Measurements from ENCODE around the gene ATP8A1. TPM values are rescaled to one million over a fixed set of nuclear protein-coding genes. Genes with fewer than 3 reads are reported as not detected.

The ATP8A1 gene
- total RNA-seq: 1.3 and 7.0 TPM in 2 replicates

DNA sequence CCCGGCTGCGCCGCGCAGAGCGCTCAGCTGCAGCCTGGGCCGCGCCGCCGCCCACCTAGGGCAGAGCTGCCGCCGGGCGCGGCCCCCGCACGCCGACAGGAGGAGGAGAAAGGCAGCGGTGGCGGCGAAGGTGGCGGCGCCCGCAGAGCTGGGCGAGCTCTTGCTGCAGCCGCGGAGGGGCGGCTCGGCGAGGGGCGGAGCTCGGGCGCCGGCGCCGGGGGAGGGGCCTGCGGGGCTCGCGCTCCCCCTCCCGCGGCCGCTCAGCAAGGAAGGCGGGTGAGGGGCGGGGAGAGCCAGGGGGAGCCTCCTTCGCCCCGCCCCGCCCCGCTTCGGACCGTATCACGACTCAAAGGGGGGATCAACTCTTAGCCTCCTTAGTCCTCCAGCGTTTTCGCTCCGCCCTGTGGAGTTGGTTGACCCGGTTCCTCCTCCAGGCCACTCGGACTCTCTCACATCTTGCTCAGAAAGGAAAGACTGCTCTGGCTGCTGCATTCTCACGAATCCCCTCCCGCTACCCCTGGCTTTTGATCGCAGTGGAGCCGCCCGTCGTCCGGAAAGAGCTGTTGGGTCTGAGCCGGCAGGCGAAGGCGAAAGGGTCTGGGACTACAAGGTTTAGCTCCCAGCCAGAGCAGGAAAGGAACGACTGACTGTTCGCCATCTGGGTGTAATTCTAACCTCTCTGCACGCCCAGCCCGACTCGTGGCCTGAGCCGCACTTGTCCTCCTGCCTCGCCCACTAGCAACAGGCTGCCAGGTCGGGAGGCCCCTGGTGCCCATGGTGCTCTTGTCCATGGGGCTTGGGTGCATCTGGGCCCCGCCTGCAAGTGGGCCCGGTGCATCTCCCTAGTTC is at the start of gene ATP8A1:
Gene ATP8A1, minus strand, starts transcription at position 162 of the 849 bp plus-strand sequence. CDS start 232 bp downstream, outside the sequence.

DNA sequence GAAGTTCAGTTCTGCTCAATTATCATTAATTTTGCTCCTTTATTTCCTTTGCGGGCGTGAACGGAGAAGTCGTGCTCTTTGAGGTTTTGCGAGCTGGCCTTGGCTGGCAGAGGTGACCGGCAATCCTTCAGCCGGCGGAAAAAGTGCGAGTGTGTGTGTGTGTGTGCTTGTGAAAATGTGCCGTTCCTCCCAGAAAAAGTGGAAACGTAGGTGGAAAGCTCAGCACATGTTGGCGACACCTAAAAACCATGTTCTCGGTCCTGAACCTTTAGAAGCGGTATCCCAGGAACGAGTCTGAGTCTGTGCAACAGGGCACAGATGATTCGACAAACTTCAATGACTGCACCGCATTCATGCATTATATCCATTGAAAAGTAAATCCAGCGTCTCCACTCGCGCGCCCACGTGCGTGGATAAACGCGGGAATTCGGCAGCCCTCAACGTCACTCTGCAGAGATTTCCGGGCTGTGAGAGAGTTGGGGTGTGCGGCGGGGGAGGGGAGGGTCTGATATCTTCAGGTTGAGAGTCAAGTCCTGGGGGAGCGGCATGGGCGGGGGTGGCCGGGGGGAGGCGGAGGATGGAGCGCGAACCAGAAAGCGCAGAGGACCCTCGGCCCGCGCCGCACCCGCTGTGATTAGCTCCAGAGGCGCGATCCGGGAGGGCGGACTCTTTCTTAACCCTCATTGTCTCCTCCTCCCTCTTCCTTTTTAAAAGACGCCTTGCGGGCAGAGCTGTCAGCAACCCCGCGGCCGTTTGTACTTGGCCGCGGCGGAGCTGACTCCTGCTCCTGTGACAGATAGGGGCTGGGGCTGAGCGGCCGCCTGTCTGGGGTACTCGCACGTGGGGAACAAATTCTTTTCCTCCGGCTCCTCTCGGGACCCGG is 259.9 kb downstream of the ATP8A1 start, which contains the start of gene SHISA3:
Gene SHISA3, plus strand, starts transcription at position 737 of the 883 bp plus-strand sequence. CDS start 569 bp downstream, outside the sequence.

Other genes with a start within 250 kb of the ATP8A1 start
- gene GRXCR1, start 235.6 kb upstream of the ATP8A1 start, total RNA-seq: not detected in 2 replicates

All from smooth muscle cell of trachea (primary cell).